Body of pancreas (tissue), 4 donors: Measurements from ENCODE around the gene VPS4B. TPM values are rescaled to one million over a fixed set of nuclear protein-coding genes. Genes with fewer than 3 reads are reported as not detected.
"Not testable (repeated sequence)": the region's sequence is repeated elsewhere in the genome, so short reads cannot be mapped to it uniquely, and the experiment has no call there.

ENCODE experiments used
- ATAC-seq: fragments of 150-250 bp; one replicate; pipeline ENCODE4 v1.9.1; 2016
- DNase-seq, 4 donors: peaks; one replicate each; pipeline ENCODE4 v3.0.0-alpha.2; 2019
- H3K27ac ChIP-seq, 4 donors: fragments of 200-600 bp; sonication (generic); 1 replicate in 3 of 4; 2 replicates in 1 of 4; pipeline versions ENCODE4 v1.5.1 to v1.6.1; 2016 to 2019; ENCODE audit warnings: mild to moderate bottlenecking in 1 of 4, mixed read lengths in 1 of 4, moderate library complexity in 1 of 4
- H3K27me3 ChIP-seq, 2 donors: fragments of 200-600 bp; sonication (generic); one replicate each; pipeline ENCODE4 v1.6.0; 2016; ENCODE audit warnings: mild to moderate bottlenecking in 1 of 2
- H3K36me3 ChIP-seq, 2 donors: fragments of 200-600 bp; sonication (generic); replicated peaks in 1 of 2; 2 replicates each; pipeline ENCODE4 v1.5.1; 2016; ENCODE audit warnings: low read depth in 2 of 2; ENCODE audit not compliant: insufficient read depth in 1 of 2
- H3K4me1 ChIP-seq: fragments of 200-600 bp; sonication (generic); one replicate; pipeline ENCODE4 v1.6.0; 2016
- H3K4me3 ChIP-seq, 2 donors: fragments of 200-600 bp; sonication (generic); 1 replicate in 1 of 2; 2 replicates in 1 of 2; pipeline ENCODE4 v1.5.1; 2016 to 2019
- H3K9me3 ChIP-seq, 3 donors: fragments of 200-600 bp; sonication (generic); 1 replicate in 2 of 3; 2 replicates in 1 of 3; pipeline ENCODE4 v1.5.1; 2016
- CTCF ChIP-seq, 7 experiments: fragments of 450-650 bp in 4 of 7; fragments of 200-600 bp in 3 of 7; sonication (generic) in 3 of 7; IDR thresholded peaks; one replicate each; pipeline ENCODE4 v1.5.1; 2016 to 2019; ENCODE audit warnings: antibody characterized with exemption in 7 of 7
- POLR2A ChIP-seq, 3 donors: fragments of 450-650 bp; IDR thresholded peaks; one replicate each; pipeline ENCODE4 v1.6.1; 2016; ENCODE audit warnings: antibody characterized with exemption in 3 of 3, mild to moderate bottlenecking in 2 of 3
- WGBS, 2 donors: methylation state at CpG; one replicate each; pipeline ENCODE4 v1.1.5; 2017; 5-methylcytosine and 5-hydroxymethylcytosine counted together
- intact Hi-C: fragments of 100-400 bp; cut with DNase I; formaldehyde crosslinking; loops from one replicate; pipeline ENCODE4 v1.15.1; 2023
- total RNA-seq, 2 donors: library from RNA; depleted of rRNA; stranded (reverse); fragments of >200 nt; gene quantifications; one replicate each; pipeline ENCODE4 v1.1.0, GENCODE V29; 2016

The VPS4B gene
- total RNA-seq, 2 donors from 2014 or later: 16.2 to 20.2 TPM

GRCh38 chr18:63464434-63464833, 42.2 kb upstream of the VPS4B start:
- H3K4me1 ChIP-seq: no peaks in the 10 kb centered on the region
- no peak for ATAC-seq
- no peak overlapping the region for H3K4me3 ChIP-seq
- 89 to 91% methylated on average over 2 of the region's 2 CpGs for WGBS, 2 donors
- TF ChIP-seq CTCF (IDR thresholded peaks at IDR 0.05) (no peak), POLR2A (IDR thresholded peaks at IDR 0.05) (no peak)
- no peaks in the 10 kb centered on the region for H3K36me3 ChIP-seq
- DNase-seq: no peak
- H3K27me3 ChIP-seq: no peaks in the 10 kb centered on the region
- intact Hi-C loops: no loop called here
- H3K9me3 ChIP-seq: no peaks in the 10 kb centered on the region
- no peak overlapping the region for H3K27ac ChIP-seq

- 38 to 74% methylated on average over 1 of the region's 1 CpG for WGBS, 2 donors
- DNase-seq (no peak), ATAC-seq (no peak)
- TF ChIP-seq POLR2A (IDR thresholded peaks at IDR 0.05) (no peak), CTCF (IDR thresholded peaks at IDR 0.05) (no peak)
- Histone ChIP-seq H3K27ac (no peak overlapping the region), H3K36me3 (no peaks in the 10 kb centered on the region), H3K9me3 (no peaks in the 10 kb centered on the region), H3K4me3 (no peak overlapping the region), H3K27me3 (no peaks in the 10 kb centered on the region), H3K4me1 (no peaks in the 10 kb centered on the region)
- intact Hi-C loops: no loop called here
Observed at GRCh38 chr18:63460414-63460813, 38.1 kb upstream of the VPS4B start.

GRCh38 chr18:63457977-63458376, 35.7 kb upstream of the VPS4B start:
- H3K27me3 ChIP-seq: no peaks in the 10 kb centered on the region
- intact Hi-C loops: no loop called here
- ATAC-seq (no peak), DNase-seq (no peak)
- TF ChIP-seq CTCF (IDR thresholded peaks at IDR 0.05) (no peak), POLR2A (IDR thresholded peaks at IDR 0.05) (no peak)
- WGBS, 2 donors: 86 to 87% methylated on average over 6 of the region's 6 CpGs
- no peak overlapping the region for H3K4me3 ChIP-seq
- H3K27ac ChIP-seq: no peak overlapping the region
- no peaks in the 10 kb centered on the region for H3K9me3 ChIP-seq
- H3K36me3 ChIP-seq: no peaks in the 10 kb centered on the region
- H3K4me1 ChIP-seq: peaks cover 4% of the 10 kb centered on the region

- Histone ChIP-seq H3K36me3 (no peaks in the 10 kb centered on the region), H3K27me3 (no peaks in the 10 kb centered on the region), H3K4me3 (no peak overlapping the region), H3K27ac (no peak overlapping the region), H3K4me1 (peaks cover 20% of the 10 kb centered on the region), H3K9me3 (no peaks in the 10 kb centered on the region)
- no peak for TF ChIP-seq POLR2A (IDR thresholded peaks at IDR 0.05)
- TF ChIP-seq CTCF (IDR thresholded peaks at IDR 0.05): no peak
- DNase-seq (no peak), ATAC-seq (no peak)
- intact Hi-C loops: no loop called here
- 90 to 97% methylated on average over 8 of the region's 8 CpGs for WGBS, 2 donors
Observed at GRCh38 chr18:63454497-63454896, 32.2 kb upstream of the VPS4B start.

GRCh38 chr18:63452751-63453150, 30.5 kb upstream of the VPS4B start:
- H3K4me3 ChIP-seq, H3K36me3 ChIP-seq, ATAC-seq, intact Hi-C loops, H3K27me3 ChIP-seq, H3K9me3 ChIP-seq: not testable (repeated sequence)
- Histone ChIP-seq H3K4me1 (peaks cover 20% of the 10 kb centered on the region), H3K27ac (peak overlapping the region in 3 of 4 donors; percentile 14 to 56 (median 52))
- WGBS, 2 donors: 33 to 34% methylated on average over 5 of the region's 5 CpGs
- DNase-seq: peak in 2 of 4 donors; percentile 22 to 38
